ENCODE results near the gene FHOD3. TPM values are rescaled to one million over a fixed set of nuclear protein-coding genes. Genes with fewer than 3 reads are reported as not detected.
"Not testable (repeated sequence)": the region's sequence is repeated elsewhere in the genome, so short reads cannot be mapped to it uniquely, and the experiment has no call there.

The FHOD3 gene
- total RNA-seq, 2 experiments from 2014 or later = not detected

DNA sequence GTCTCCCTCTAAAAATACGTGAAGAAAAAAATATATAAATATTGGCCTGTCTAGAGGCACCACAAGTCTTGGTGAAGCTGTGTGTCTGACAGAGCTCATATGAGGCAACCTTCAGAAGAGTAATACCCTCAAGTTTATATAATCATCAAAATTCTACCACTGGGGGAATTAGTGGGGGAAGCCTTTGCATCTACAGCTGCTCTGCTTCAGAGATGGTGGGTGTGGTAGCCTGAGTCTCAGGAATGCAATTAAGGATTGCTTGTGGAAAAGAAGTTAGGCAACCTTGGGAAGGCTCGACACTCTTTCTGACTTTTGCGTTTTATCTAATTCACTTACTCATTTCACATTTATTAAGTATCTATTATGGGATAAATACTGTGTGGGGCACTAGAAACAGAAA is 513.9 kb downstream of the FHOD3 start:
- no peak for DNase-seq
- H3K36me3 Mint-ChIP-seq = peaks cover 15% of the 10 kb centered on the region
- no peak overlapping the region for H3K27ac Mint-ChIP-seq
- H3K4me1 Mint-ChIP-seq = peaks cover 8% of the 10 kb centered on the region
- no peaks in the 10 kb centered on the region for H3K27me3 Mint-ChIP-seq
- no peaks in the 10 kb centered on the region for H3K9me3 Mint-ChIP-seq
- H3K4me3 Mint-ChIP-seq = no peak overlapping the region

GRCh38 chr18:36811955-36812354 is 514.4 kb downstream of the FHOD3 start:
- Mint-ChIP-seq H3K4me3 (no peak overlapping the region), H3K27me3 (no peaks in the 10 kb centered on the region), H3K36me3 (peaks cover 15% of the 10 kb centered on the region), H3K9me3 (no peaks in the 10 kb centered on the region), H3K27ac (no peak overlapping the region), H3K4me1 (peaks cover 8% of the 10 kb centered on the region)
- DNase-seq = no peak

DNA sequence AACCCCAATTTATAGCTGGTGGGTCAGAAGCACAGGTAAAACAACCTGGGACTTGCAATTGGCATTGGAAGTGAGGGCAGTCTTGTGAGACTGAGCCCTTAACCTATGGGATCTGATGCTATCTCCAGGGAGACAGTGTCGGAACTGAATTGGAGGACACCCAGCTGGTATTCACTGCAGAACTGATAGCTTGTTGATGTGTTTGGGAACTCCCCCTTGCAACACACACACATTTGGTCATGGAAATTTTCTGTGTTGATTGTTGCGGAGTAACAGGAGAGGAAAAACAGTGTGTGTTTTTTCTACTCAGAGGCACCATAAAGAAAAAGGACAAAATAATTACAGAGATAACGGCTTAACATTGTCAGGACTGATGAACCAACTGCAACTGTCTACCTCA is 515.2 kb downstream of the FHOD3 start:
- Mint-ChIP-seq H3K27ac (no peak overlapping the region), H3K4me3 (no peak overlapping the region), H3K4me1 (peaks cover 8% of the 10 kb centered on the region), H3K9me3 (no peaks in the 10 kb centered on the region), H3K27me3 (no peaks in the 10 kb centered on the region), H3K36me3 (peaks cover 9% of the 10 kb centered on the region)
- no peak for DNase-seq

DNA sequence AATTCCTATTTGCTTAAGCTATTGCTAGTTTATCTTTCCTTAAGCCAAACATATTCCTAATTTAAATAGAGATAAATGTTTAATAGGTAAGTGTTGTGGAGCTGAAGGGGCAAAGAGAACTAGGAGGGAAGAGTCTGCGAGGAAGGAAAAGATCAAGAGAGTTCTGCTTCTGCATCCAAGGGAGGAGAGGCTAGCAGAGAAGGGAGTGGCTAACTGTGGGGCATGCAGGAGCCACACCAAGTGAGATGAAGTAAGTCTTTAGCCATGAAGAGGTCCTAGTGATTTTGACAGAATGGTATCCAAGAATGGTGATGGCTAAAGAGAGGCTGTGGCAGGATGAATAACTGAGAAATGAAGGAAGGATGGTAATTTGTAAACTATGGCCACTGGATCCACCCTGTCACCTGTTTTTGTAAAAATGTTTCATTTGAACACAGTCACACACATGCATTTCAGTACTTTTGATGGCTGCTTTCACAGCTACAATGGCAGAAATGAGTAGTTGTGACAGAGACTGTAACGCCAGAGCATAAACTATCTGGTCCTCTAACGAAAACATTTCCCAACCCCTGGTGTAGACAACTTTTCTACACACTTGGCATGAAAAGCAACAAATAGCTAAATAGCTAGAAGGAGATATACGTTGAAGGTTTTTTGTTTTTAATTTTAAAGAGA is 515.7 kb downstream of the FHOD3 start:
- no peak for DNase-seq
- Mint-ChIP-seq H3K4me1 (peaks cover 8% of the 10 kb centered on the region), H3K27me3 (no peaks in the 10 kb centered on the region), H3K36me3 (peaks cover 7% of the 10 kb centered on the region), H3K4me3 (no peak overlapping the region), H3K27ac (no peak overlapping the region), H3K9me3 (no peaks in the 10 kb centered on the region)

DNA sequence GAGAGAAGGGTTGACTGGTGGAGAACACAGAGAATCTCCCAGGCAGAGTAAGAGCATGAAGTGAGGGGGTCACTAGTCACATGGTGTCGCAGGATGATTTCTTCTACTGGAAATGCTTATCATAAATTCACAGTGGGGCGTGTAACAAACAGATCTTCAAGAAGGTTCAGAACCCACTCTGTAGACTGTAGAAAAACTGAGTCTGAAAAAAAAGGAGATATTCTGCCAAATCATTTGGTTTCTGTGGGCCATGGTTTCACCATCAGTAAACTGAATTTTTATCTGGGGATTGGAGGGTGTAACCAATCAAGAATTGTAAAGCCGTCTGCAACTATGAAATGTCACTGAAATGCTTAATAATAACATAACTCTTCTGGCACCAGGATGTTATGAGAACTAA is 516.3 kb downstream of the FHOD3 start:
- Mint-ChIP-seq H3K4me3 (no peak overlapping the region), H3K27me3 (no peaks in the 10 kb centered on the region), H3K9me3 (no peaks in the 10 kb centered on the region), H3K4me1 (peaks cover 8% of the 10 kb centered on the region), H3K27ac (no peak overlapping the region), H3K36me3 (peaks cover 7% of the 10 kb centered on the region)
- no peak for DNase-seq

DNA sequence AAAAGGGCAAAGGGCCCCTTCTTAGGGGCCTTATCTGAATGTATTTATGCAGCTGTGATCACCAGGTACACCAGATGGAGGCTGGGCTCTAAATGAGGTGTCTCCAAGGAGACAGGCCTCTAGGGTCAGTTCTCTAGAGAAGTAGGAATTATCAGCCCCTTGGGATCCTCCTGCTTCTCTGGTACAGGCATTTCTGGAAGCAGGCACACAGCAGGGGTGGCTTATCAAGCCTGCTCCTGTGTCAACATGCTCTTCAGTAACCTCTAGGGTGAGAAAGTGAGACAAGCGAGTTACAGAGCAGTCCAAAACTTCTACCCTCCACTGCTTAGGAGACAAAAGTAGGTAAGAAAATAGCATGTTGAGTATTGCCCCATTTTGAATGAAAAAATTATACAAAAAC is 517.5 kb downstream of the FHOD3 start:
- no peak for DNase-seq
- Mint-ChIP-seq H3K27ac (no peak overlapping the region), H3K9me3 (no peaks in the 10 kb centered on the region), H3K4me3 (no peak overlapping the region), H3K4me1 (peaks cover 8% of the 10 kb centered on the region), H3K27me3 (no peaks in the 10 kb centered on the region), H3K36me3 (peaks cover 7% of the 10 kb centered on the region)

DNA sequence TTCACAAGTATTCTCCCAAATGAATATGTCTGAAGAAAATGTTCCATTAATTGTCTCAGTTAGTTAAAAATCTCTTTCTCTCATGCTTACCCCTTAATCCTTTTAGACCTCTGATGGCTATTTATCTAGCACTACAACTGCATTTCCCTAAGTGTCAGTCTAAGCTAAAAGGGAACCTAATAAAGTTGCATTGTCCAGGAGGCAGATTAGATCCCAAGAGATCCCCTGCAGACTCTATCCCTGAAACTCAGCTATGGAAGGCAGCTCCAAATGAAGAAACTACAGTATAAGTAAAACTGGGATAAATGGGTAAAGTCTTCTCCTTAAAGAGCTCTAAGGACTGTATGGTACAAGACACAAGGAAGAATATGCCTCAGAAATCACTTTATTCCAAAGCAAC is 518.6 kb downstream of the FHOD3 start:
- not testable (repeated sequence) for H3K4me1 Mint-ChIP-seq, H3K9me3 Mint-ChIP-seq, H3K27me3 Mint-ChIP-seq, H3K36me3 Mint-ChIP-seq, H3K27ac Mint-ChIP-seq, H3K4me3 Mint-ChIP-seq, DNase-seq

DNA sequence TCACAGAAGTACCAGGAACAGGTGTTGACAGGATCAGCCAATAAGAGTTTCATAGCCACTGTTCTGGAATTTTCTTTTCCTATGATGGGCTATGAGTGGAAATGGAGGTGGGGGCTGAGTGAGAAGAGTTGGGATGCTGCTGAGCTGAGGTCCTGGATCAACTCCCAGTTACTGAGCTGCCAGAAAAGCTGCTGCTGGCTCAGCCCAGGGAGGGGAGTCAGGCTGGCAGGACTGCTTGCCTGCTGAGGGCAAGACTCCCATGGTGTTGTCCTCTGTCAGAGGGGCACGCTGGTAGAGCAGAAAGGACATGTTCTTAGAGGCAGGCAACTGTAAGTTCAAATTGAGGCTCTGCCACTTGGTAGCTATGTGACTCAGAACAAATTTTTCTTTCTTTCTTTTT is 519.5 kb downstream of the FHOD3 start:
- Mint-ChIP-seq H3K9me3 (no peaks in the 10 kb centered on the region), H3K36me3 (peaks cover 11% of the 10 kb centered on the region)

GRCh38 chr18:36818652-36819051 is 521.1 kb downstream of the FHOD3 start:
- peaks cover 16% of the 10 kb centered on the region for H3K36me3 Mint-ChIP-seq
- no peak overlapping the region for H3K4me3 Mint-ChIP-seq
- H3K4me1 Mint-ChIP-seq = peaks cover 10% of the 10 kb centered on the region
- H3K27ac Mint-ChIP-seq = no peak overlapping the region
- no peaks in the 10 kb centered on the region for H3K27me3 Mint-ChIP-seq
- no peak for DNase-seq
- no peaks in the 10 kb centered on the region for H3K9me3 Mint-ChIP-seq

More for the DNA sequence above, 519.5 kb downstream of the FHOD3 start:
- H3K27me3 Mint-ChIP-seq = no peaks in the 10 kb centered on the region
- no peak for DNase-seq
- peaks cover 10% of the 10 kb centered on the region for H3K4me1 Mint-ChIP-seq
- no peak overlapping the region for H3K4me3 Mint-ChIP-seq
- H3K27ac Mint-ChIP-seq = no peak overlapping the region

DNA sequence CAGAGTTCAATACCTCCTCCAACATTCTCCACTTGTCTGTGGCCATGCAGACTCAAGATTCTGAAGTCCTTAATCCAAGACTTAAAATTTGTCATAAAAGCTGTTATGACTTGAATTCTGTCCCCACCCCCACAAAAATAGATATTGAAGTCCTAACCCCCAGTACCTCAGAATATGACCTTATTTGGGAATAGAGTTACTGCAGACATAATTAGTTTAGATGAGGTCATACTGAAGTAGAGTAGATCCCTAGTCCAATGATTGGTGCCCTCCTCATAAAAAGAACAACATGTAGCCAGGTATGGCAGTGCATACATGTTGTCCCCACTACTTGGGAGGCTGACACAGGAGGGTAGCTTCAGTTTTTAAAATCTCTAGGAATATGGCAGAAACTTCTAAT is 522.1 kb downstream of the FHOD3 start:
- Mint-ChIP-seq H3K4me3 (no peak overlapping the region), H3K27me3 (no peaks in the 10 kb centered on the region), H3K27ac (no peak overlapping the region), H3K36me3 (peaks cover 23% of the 10 kb centered on the region), H3K4me1 (peaks cover 11% of the 10 kb centered on the region), H3K9me3 (no peaks in the 10 kb centered on the region)
- no peak for DNase-seq

DNA sequence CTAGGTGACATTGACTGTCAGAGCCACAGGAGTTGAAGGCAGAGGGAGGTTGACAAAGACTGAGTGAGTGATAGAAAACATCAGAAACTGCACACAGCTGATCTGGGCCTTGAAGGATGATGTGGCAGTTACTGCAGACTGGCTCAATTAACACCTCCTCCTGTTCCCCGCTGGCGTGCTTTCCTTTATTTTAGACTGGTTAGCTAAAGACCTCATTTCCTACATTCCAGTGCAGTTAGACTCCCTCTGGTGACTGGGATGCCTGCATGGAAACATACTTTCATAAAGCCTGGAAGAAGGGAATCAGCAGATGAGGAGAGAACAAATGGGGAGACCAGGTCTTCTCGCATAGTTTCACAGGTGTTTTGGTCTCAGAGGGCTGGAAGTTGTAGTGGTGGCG is 524.2 kb downstream of the FHOD3 start:
- DNase-seq = no peak
- H3K27ac Mint-ChIP-seq = no peak overlapping the region

DNA sequence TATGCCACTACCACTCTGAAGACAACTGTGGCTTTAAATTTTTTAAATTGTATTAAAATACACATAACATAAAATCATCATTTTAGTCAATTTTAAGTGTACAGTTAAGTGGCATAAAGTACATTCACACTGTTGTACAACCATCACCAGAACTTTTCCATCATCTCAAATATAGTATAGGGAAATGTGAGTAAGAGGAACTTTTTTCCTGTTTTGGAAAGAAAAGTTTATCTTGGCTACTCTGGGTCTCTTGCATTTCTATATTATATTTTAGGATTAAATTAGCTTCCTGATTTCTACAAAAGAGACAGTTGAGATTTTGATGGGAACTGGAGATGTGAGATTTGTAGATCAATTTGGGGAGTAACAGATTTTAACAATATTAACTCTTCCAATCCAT is 528.0 kb downstream of the FHOD3 start:
- peaks cover 29% of the 10 kb centered on the region for H3K4me1 Mint-ChIP-seq
- no peak for DNase-seq
- H3K27ac Mint-ChIP-seq = no peak overlapping the region
- H3K4me3 Mint-ChIP-seq = no peak overlapping the region
- no peaks in the 10 kb centered on the region for H3K9me3 Mint-ChIP-seq
- no peaks in the 10 kb centered on the region for H3K27me3 Mint-ChIP-seq
- peaks cover 29% of the 10 kb centered on the region for H3K36me3 Mint-ChIP-seq

More for the DNA sequence above, 524.2 kb downstream of the FHOD3 start:
- Mint-ChIP-seq H3K4me3 (no peak overlapping the region), H3K36me3 (peaks cover 23% of the 10 kb centered on the region), H3K27me3 (no peaks in the 10 kb centered on the region), H3K4me1 (peaks cover 13% of the 10 kb centered on the region), H3K9me3 (no peaks in the 10 kb centered on the region)

- Mint-ChIP-seq H3K27ac (no peak overlapping the region), H3K36me3 (peaks cover 28% of the 10 kb centered on the region)
Measured at GRCh38 chr18:36826556-36826955, 529.0 kb downstream of the FHOD3 start.

DNA sequence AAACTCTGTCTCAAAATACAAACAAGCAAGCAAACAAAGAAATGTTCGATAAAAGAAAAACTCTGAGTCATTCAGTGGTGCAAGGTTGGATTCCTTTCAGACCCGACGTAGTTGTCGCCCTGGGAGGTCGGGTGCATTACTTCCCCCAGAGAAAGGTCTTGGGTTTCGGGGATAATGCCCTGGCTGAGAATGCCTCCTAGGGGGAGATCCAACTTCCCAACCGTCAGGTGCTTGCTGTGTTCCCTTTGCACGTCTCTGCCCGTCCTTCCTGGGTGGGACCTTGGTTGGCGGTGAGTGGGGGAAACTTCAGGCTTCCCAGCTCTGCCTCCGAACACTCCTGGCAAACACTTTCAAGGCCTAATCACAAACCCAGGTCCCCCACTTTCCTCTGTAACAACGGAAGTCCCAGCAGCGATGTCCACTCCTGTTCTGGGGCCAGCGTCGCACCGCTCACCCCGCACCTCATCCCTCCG is 530.7 kb downstream of the FHOD3 start:
- Mint-ChIP-seq H3K27me3 (no peaks in the 10 kb centered on the region), H3K9me3 (no peaks in the 10 kb centered on the region), H3K27ac (peak overlapping the region; percentile 95), H3K4me1 (peaks cover 41% of the 10 kb centered on the region), H3K4me3 (peak overlapping the region; percentile 86), H3K36me3 (peaks cover 20% of the 10 kb centered on the region)
- no peak for DNase-seq

More at GRCh38 chr18:36826556-36826955, 529.0 kb downstream of the FHOD3 start:
- H3K4me3 Mint-ChIP-seq = no peak overlapping the region
- H3K4me1 Mint-ChIP-seq = peaks cover 37% of the 10 kb centered on the region
- DNase-seq = no peak
- H3K27me3 Mint-ChIP-seq = no peaks in the 10 kb centered on the region
- H3K9me3 Mint-ChIP-seq = no peaks in the 10 kb centered on the region

- H3K27me3 Mint-ChIP-seq = no peaks in the 10 kb centered on the region
- H3K4me3 Mint-ChIP-seq = peak within 1 kb of the TSS; percentile 86
- peak; percentile 92 for DNase-seq
- no peaks in the 10 kb centered on the region for H3K9me3 Mint-ChIP-seq
- H3K4me1 Mint-ChIP-seq = peaks cover 42% of the 10 kb centered on the region
- H3K27ac Mint-ChIP-seq = peak within 1 kb of the TSS; percentile 95
- peaks cover 16% of the 10 kb centered on the region for H3K36me3 Mint-ChIP-seq
Measured at GRCh38 chr18:36828630-36829361, 531.3 kb downstream of the FHOD3 start, which contains the start of the genes KIAA1328 and TPGS2. Gene KIAA1328 (plus strand): TSS chr18:36829127. CDS start chr18:36829139, 12 bp downstream. Gene TPGS2 (minus strand): TSS chr18:36829002. CDS start chr18:36828767, 235 bp downstream.
